GM21528 (cell line): Measurements from ENCODE around the gene TSPO2.

Experiments
- ATAC-seq: cut with Tn5 transposase; IDR thresholded peaks from one replicate; pipeline ENCODE4 v1.9.1; 2021; ENCODE audit warnings: mild to moderate bottlenecking, moderate library complexity; ENCODE audit not compliant: unreplicated experiment, low FRiP score

Gene TSPO2

DNA sequence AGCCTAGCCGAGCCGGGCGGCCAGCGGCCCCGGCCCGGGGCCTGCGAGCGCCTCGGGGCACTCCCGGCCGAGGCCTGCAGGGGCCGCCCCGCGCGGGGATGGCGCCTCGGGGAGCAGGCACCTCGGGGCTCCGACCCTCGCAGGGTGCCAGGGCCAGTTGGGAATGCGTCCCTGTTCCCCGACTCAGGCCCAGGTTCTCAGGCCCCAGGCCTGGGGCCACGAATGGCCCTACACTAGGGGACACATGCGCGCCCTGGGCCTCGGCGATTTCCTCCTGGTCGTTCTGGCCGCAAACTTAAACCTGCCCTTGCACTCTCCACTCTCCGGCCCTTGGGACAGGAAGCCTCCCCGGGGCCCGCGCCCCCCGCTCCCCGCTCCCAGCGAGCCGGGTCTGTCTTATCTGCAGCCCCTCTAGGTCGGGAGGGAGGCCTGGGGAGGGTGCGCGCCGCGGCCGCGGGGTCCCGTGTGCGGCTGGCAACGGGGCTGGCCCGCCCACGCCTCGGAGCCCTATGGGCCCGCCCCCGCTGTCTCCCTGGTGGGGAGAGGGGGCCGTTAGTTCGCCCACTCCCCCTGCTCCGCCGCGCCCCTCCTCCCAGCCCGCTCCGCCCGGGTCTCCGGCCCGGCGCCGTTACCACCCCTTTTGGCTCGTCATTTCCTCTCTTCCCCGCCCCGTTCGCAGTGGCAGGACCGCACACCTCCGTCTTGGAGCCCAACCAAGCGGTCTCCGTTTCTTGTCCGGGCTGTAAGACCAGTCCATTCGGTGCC is 31.1 kb downstream of the TSPO2 start:
- ATAC-seq, result peak; percentile 31

DNA sequence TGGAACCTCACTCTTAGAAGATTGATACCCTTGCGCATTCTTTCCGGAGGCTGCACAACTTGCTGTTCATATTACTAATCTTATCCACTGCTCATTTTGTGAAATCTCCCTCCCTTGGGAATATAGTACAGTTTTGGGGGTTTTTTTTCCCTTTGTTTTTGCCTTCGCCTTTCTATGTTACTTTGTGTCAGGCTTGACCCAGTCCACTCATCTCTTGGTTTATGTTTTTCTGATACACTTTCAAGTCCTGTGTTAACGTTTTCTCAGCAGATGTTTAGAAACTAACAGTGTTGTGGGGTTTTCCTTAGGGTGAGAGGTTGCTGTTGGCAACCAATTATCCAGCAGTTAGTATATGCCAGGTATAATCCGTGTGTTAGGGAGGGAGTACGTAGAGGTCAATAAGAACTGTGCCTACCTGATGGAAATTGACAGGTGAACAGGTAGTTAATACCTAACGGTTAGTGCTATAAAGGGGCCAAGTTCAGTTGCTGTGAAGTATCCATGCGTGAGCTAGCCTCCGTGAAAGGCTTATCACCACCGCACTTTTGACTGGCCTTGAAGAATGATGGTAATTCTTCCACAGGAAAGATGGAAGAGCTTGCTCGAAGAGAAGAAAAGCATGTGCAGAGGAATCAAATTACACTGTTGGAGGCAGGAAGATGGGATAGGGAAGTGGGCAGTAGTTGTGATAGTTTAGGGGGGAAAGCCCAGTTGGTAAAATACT is 31.9 kb downstream of the TSPO2 start:
- no peak for ATAC-seq

DNA sequence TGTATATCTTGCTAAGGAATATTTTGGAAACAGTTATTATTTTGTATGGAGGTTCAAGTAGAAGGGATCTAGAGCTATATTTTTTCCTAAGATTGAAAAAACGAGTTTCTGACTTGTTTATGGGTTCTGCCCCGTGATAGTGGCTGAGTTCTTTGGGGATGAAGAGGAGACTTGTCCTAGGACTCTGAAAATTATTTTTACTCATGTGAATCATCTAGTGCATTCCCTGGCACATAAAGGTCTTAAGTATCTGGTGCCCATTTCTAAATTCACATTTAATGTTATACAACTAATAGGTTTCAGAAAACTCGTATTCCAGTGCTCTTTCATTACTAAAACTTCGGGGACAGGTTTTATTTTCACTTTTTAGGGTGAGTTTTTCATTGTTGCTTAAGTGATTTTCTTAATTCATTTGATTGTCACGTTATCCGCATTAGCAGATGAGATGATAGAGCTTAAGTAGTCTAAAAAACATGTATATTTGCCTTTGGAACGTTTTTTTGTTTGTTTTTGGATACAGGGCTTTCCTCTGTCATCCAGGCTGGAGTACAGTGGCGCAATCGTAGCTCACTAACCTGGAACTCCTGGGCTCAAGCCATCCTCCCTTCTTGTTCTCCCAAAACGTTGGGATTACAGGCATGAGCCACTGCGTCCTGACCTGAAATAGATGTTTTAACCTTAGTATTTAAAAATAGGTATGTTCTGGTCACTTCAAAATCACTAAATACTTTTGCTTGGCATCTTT is 32.6 kb downstream of the TSPO2 start:
- ATAC-seq, result no peak

DNA sequence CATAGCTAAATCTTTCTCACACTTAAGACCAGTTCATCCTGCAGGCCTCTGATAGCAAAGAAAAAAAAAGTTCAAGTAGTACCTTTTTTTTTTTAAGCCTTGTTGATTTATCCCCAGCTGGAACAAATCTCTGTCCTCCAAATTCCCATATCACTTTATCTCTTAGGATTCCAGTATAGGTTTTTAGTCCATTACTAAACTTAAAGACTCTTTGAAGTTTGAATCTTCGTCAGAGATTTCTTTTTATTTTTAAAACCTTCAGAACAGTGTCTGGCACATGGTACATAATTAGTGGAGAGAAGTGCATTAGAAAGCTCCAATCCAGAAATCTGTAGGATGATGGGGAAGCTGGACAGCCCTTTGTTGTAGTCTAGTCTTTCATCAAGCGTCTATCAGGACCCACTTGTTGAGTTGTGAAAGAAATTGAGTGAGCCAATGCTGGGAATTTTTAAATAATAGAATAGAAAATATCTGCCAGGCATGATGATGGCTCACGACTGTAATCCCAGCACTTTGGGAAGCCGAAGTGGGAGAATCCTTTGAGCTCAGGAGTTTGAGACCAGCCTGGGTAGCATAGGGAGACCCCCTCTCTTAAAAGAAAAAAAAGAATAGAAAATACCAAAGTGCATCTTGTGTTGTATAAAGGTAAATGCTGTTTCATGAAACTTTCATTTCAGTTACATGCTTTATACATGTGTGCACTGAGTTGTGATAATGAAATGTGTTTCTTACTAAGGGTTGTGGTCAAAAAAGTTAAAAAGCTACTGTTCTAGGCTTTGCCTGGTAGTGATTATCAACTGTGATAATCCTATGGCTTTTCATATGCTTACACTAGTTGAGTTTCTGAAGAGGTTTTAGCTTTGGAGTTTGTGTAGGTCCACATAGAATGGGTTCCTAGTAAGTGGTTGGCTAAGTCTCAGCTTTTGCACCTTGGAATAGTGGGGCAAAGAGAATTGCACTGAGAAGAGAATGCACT is 33.7 kb downstream of the TSPO2 start:
- no peak for ATAC-seq

DNA sequence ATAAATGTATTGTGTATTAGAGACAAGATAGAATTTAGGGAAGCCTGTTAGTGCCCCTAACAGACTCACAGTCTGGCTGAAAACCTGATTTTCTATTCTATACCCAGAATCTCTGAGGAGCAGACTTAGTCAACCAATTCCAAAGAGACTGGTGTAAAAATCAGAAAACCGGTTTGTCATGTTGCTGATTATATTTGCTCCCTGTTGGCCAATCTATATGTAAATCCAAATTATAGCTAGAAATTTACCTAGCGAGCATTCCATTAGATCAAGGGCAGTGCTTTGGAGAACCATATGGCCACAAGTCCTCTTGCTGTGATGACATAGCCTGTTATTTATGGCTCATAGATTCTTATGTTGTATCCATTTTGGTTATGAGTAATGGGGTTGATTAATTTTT is 35.3 kb downstream of the TSPO2 start:
- no peak for ATAC-seq

DNA sequence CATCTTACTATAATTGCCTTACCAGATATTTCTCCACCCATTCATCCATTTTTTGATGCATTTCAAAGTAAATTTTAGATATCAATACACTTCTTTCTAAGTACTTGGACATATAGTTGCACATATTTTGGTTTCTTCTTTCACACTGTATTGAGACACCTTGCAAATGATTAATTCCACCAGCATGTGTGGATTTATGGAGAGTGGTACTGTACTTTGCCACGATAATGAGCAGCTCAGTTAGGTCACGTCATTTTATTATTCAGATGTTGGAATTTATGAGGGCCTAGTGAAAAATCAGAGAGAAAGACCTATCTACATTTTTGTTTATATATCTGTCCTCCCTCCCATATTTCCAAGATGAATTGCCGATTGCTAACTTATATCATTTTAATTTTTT is 35.8 kb downstream of the TSPO2 start:
- no peak for ATAC-seq

DNA sequence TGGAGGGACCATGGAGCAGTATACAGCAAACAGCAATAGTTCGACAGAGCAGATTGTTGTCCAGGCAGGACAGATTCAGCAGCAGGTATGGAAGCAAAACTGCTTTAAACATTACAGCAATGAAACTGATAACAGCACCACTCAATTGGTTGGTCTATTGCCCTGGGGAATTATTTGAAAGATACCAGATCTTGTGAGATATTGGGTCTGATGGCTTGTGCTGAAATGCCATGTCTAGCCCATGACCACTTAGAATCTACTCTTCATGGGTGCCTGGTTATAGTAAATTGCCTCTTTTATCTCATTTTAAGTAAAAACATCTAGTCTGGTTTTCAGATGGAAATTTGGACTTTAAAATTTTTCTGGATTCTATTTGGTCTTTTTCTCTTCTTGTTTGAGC is 36.8 kb downstream of the TSPO2 start:
- no peak for ATAC-seq

DNA sequence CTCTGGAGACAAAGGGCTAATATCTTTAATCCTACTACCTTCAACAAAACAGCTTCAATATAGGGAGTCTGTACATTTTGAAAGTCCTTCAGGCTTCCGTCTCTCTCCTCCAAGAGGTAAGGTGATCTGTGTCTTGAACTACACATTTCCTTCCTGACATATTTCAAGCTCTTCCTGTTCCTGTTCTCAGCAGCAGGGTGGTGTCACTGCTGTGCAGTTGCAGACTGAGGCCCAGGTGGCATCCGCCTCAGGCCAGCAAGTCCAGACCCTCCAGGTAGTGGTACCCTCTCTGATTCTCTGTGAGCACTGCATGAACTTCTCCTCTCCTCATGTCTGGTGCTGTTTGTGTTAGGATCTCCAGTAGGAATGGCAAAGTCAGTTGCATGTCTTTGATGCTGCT is 38.4 kb downstream of the TSPO2 start:
- no peak for ATAC-seq

DNA sequence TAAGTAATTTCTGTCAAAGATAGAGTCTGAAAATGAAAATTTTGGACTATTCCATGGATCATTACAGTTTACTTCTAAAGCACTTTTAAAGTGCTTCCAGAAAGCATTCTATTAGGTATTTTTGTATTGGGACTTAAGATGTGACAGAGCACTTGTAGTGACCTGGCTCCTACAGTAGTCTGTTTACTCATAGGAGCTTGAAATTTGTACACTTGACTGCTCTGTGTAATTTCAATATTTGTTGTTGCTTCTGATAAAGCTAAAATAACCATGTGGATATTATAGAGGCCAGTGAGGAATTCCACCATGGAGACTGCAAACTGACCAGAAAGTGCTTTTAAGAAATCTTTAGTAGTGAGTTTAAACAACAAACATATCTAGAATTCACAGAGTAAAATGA is 40.8 kb downstream of the TSPO2 start:
- no peak for ATAC-seq

DNA sequence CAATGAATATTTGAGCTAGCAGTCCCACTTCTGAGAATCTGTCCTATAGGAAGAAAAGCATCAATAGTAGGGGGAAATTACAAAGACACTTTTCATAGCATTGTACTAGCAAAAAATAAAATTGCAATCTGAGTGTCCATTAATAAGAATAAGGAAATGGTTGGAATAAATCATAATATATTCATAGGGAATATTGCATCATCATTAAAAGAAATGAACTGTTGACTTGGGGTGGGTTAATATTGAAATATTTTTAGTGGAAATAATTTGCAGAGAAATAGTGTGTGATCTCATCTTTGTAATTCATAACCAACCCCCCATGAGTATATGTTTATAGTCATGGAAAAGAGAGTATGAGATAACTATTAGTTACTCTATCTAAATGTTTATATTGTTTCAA is 42.9 kb downstream of the TSPO2 start:
- ATAC-seq, result no peak

DNA sequence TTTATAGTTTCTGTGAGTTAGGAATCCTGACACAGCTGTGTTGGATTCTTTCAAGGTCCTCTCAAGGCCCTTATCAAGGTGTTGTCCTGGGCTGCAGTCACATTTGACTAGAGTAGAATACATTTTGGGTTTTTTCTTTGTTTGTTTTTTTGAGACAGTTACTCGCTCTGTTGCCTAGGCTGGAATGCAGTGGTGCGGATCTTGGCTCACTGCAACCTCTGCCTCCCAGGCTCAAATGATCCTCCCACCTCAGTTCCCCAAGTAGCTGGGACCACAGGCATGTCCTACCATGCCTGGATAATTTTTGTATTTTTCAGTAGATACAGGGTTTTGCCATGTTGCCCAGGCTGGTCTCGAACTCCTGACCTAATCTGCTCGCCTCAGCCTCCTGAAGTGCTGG is 46.2 kb downstream of the TSPO2 start:
- no peak for ATAC-seq

DNA sequence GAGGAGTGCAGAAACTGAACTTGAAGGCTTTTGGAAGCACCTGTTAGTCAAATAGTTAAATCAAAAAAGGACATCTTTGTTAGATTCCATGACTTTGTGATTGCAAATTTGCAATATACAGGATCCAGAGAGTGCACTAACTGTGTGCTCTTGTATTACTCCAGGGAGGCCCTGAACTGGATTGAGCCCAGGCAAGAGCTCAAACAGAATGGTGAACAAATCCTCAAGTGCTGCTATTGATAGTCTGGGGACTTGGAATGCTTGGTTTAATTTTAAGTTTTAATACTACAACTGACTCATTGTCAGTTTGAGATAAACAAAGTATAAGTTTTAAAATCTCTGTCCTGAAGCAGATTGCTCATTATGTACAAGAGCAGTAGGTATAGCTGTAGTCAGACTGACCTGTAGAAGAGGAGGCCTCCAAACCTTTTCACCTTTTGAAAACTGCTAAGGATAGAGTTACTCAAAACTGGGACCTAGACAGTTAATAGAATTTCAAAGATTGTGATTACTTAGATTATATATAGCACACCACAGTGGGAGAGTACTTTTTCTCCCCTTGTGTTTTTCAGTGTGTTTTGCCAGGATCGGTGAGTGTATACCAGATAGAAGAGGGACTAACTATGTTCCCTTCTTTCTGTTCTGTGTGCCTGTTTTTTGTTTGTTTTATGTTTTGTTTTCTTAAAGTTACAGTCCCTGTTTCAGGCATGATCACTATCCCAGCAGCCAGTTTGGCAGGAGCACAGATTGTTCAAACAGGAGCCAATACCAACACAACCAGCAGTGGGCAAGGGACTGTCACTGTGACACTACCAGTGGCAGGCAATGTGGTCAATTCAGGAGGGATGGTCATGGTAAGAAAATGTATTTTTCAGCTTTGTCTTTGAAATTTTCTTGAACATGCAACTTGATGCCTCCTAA is 48.8 kb downstream of the TSPO2 start:
- ATAC-seq, result no peak

DNA sequence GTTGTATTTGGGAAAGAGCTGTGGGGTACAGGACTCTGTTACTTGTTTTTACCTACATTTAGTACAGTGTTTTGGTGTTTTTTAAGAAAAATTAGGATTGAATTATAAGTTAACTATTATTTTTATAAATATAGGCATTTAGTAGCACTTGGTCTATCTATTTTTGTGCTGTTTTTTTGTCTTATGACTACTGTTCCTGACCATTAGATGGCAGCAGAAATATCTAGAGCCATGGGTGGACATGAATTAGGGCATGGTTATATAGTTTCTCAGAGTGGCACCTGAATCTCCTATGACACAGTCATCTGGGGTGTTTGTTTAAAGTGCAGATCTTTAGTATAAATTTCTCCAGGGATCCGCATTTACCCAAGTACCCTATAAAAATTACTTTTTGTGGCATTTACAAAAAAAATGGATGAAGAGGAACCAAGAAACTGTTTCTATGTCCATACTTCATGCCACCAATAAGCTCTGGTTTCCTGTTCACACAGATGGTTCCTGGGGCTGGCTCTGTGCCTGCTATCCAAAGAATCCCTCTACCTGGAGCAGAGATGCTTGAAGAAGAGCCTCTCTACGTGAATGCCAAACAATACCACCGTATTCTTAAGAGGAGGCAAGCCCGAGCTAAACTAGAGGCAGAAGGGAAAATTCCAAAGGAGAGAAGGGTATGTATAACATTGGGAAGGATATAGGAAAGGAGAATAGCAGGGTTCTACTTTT is 50.3 kb downstream of the TSPO2 start:
- ATAC-seq, result no peak

DNA sequence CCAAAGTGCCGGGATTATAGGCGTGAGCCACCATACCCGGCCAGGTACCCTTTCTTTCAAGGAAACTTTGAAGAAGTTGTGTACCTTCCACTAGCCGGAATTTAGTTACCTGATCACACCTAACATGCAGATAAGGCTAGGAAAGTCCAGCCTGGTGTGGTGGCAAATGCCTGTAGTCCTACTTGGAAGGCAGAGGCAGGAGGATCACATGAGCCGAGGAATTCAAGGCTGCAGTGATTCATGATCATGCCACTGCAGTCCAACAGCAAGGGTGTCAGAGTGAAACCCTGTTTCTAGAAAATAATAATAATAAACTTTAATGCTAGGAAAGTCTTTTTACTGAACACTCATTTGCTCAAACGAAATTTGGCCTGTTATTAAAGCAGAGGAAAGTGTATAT is 51.5 kb downstream of the TSPO2 start:
- no peak for ATAC-seq
